HG02588 (cell line): ENCODE data around the gene ARHGEF4.
A peak's percentile ranks its signal among the peaks of the same experiment; 100 is the strongest.
"Not testable (repeated sequence)": the region's sequence is repeated elsewhere in the genome, so short reads cannot be mapped to it uniquely, and the experiment has no call there.

ENCODE experiments used
- ATAC-seq: cut with Tn5 transposase; IDR thresholded peaks from one replicate; pipeline ENCODE4 v1.9.1; 2021; ENCODE audit warnings: mild to moderate bottlenecking, moderate library complexity; ENCODE audit not compliant: unreplicated experiment

The ARHGEF4 gene

DNA sequence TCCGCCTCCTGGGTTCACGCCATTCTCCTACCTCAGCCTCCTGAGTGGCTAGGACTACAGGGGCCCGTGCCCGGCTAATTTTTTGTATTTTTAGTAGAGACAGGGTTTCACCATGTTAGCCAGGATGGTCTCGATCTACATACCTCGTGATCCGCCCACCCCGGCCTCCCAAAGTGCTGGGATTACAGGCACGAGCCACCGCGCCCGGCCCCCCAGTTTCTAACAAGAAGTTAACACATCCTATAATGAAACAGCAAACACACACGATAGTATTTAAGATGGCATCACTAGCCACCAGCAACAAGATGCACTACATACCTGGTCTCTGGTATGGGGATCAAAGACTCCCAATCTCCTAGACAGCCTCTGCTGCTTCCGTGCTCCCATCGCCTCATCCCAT lies 238.9 kb downstream of the ARHGEF4 start:
- not testable (repeated sequence) for ATAC-seq

DNA sequence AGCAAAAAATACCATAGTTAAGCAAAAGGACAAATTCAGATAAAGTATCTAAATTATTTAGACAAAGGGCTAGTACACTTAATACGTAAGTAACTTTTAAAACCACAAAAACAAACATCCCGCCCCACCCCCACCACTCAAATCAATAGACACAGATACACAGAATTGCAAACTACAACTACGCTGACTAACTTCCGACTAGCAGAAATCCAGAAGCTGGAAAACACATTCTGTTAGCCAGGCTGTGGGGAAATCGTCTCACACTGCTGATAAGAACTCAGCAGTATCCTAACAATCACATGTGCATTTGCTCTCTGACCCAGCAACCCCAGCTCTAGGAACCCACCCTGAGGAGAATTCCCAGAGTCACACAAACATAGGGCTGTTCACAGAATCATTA lies 240.0 kb downstream of the ARHGEF4 start:
- ATAC-seq = no peak

DNA sequence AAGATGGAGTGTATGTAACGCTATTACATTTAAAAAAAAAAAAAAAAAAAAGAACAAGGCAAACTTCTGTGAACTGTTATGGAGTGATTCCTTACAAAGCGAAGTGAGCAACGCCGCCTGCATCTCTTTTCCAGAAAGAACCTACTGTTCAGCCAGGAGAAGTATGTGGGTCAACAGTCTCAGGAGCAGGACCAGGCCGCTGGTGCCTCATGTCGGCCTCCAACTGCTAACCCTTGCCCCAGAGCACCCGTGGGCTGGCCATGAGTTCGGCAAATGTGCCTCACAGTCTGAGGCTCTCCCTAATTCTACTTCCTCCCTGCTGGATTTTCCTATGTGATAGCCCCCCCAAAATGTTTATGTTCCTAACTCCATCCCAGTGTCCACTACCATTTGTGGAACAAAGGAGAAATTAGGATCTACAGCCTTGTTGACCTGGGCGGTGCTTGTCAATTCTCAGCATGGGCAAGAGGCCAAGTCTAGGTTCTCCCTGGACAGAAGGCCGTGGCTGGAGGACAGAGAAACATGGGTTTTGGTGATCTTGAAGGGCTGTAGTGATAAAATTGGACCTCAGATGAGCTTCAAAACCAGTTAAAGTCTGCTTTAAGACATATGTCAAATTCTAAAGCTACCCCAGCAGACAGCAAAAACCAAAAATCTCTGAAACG lies 240.6 kb downstream of the ARHGEF4 start:
- ATAC-seq = no peak

DNA sequence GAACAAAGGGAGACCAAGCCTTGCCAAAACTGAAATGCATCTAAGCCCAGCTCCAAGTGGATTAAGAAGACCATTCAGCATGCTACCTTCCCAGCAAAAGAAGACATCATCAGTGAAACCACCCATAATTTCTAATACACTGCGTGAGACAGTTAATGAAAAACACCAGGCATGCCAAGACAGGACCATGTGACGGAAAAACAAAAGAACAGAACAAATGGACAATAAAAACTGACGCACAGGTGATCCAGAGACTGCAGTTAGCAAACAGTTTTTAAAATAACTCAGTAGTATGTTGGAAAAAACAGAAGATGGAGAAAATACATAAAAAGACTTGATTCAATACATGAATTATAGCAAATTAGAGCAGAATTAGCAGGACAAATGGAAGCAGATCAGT lies 241.3 kb downstream of the ARHGEF4 start:
- no peak for ATAC-seq

DNA sequence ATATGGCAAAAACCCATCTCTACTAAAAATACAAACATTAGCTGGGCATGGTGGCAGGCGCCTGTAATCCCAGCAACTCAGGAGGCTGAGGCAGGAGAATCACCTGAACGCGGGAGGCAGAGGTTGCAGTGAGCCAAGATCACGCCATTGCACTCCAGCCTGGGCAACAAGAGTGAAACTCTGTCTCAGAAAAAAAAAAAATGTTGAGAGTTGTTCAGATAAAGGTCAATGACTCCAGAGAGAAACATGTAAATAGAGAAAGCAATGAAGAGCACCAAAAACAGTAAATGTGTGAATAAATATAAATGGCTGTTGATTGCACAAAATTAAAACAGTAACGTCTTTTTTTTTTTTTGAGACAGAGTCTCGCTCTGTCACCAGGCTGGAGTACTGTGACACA lies 243.2 kb downstream of the ARHGEF4 start:
- ATAC-seq = not testable (repeated sequence)

DNA sequence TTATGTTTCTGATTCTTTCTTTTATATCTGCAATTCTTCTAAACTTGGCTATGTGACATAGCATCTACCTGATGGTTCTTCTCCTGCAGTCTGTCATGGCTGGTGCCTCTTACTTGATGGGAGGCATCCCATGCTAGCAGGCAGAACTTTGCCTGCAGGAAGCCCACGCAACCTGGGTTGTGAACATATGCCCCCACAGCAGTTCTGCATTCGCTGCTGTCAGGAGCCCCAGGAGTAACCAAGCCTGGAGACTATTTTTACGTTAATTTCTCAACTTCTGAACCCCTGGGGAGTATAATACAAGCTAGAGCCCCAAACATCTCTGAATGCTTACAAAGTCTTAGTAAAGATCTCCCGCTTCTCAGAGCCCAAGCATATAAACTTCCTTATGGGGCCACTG lies 244.5 kb downstream of the ARHGEF4 start:
- no peak for ATAC-seq

DNA sequence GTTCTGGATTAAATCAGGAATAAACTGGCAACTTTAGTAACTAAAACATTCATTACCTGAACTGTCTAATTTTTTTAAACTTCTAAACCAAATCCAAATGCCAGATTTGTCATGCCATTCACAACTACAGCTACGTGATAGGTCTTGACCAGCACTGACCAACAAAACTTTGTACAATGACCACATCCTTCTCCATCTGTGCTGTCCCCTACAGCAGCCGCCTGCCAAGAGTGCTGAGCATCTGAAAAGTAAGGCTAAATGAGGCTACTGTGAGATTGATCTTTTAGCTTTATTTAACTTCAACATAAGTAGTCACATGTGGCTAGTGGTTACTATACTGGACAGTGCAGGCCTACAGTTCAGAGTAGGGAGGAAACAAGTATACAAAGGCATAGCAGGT lies 248.9 kb downstream of the ARHGEF4 start:
- no peak for ATAC-seq

DNA sequence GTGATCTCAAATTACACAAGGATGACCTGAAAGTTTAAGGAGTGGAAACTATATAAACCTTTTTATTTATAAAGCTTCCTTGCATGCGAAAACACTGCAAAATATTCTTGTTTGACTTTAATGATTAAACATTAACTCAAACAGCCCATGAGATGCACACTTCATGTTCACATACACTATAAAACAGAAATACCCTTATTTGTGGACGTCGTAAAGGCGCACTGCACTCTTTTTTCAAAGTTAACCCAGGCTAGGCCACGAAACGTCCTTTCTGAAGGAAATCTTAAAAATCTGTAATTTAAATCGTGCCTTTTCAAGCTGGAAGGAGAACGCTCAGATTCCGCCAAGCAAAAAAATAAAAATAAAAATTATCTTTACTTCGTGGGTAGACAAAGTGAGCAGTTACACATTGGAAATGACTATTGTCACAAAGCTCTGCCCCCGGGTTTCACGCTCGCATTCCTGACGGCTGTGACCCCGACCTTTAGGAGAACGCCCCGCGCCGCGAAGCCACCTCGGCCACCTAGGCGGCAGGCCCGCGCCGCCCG lies 255.8 kb downstream of the ARHGEF4 start:
- ATAC-seq = no peak

DNA sequence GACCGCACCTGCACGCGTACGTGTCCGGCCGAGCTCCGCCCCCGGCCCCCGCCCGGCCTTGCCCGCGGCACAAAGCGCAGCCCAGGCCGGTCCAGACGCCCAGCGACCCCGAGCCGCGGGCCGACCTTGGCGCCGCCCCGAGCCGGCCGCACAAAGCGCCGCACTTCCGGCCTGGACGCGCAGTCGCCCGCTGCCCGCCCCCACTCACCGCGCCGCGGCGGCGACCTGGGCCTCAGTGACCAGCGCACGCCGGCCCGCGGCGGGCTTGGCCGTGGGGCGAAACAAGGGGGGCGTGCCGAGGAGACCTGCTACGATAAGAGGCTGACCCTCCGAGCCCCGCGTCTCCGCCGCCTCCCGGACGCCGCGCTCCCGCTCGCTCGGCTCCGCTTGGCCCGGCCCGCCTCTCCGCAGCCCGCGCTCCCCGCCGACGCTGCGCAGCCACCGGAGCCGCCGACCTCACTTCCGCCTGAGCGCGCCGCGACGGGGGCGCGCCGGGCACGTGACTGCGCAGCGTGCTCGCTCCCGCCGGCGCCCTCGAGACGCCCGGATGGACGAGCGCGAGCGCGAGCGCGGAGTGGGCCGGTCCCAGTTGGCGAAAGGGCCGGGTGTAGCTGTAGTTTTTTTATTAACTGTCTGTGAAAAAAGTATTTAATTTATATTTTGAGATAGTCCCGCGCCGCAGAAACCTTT lies 256.4 kb downstream of the ARHGEF4 start, which contains the start of gene FAM168B:
Gene FAM168B (minus strand): TSS at position 455 of the 690 bp plus-strand sequence. CDS start 10,814 bp downstream, outside the sequence.
- peak; percentile 83 for ATAC-seq

DNA sequence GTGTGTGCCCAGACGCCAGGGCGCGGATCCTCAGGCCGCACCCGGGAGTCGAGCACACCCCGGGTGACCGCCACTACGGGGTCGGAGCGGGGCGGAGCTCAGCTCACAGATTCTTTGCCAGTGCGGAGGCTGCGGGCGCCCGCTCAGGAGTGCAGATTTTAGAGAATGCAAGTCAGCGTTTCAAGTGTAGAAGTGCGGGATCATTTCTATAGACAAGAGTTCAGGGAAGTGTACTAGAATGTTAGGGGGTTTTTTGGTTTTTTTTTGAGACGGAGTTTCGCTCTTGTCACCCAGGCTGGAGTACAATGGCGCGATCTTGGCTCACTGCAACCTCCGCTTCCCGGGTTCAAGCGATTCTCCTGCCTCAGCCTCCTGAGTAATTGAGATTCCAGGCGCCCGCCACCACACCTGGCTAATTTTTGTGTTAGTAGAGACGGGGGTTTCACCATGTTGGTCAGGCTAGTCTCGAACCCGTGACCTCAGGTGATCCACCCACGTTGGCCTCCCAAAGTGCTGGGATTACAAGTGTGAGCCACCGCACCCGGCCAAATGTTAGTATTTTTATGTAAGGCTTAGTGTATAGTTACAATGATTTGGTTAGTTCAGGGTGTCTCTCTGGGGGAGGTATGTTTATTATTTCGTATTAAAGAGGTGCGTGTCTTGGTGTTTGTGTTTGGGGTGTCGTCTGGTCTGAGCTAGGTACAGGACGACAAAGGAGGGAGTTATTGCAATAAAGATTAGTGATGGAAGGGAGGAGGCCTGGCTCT lies 257.2 kb downstream of the ARHGEF4 start:
- ATAC-seq = peak; percentile 66

DNA sequence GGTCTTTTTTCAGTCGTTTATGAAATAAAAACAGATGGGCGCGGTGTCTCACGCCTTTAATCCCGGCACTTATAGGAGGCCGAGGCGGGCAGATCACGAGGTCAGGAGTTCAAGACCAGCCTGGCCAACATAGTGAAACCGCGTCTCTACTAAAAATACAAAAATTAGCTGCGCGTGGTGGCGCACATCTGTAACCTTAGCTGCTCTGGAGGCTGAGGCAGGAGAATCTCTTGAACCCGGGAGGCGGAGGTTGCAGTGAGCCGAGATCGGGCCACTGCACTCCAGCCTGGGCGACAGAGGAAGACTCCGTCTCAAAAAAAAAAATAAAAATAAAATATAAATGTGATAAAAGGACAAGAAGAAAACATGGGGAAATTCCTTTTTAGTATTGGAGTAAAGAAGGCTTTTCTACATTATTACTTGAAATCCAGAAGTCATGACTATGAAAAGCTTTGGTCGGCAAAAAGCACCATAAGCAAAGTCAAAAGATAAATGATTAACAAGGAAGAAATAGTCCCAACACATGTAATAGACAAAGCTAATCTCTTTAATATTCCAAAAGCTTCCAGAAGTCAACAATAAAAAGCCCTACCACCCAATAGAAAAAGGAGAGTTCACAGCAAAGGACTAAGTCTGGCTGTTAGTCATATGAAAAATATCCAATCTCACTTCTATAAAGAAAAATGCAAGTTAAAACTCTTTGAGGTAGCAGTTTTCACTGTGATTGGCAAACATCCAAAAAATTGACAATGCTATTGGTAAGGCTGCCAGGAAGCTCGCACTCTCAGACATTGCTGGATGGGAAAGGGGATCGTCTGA lies 258.0 kb downstream of the ARHGEF4 start:
- ATAC-seq = no peak
